Dermis microvascular lymphatic vessel endothelial cell (primary cell): ENCODE results near the gene NTSR1. TPM values are rescaled to one million over a fixed set of nuclear protein-coding genes. Genes with fewer than 3 reads are reported as not detected.

ENCODE experiments used
- DNase-seq, 2 donors: peaks; one replicate each; pipeline versions ENCODE4 v3.0.0 to v3.0.0-alpha.2; 2010; ENCODE audit warnings: low read depth in 2 of 2
- total RNA-seq: library from RNA; depleted of rRNA; stranded (reverse); fragments of >200 nt; gene quantifications from 2 replicates; pipeline ENCODE4 v1.2.1, GENCODE V29; 2014

NTSR1 gene
- total RNA-seq, 1 donor from 2014 or later, result under 0.01 TPM

GRCh38 chr20:62800314-62801259 is 92.0 kb downstream of the NTSR1 start:
- DNase-seq, result no peak

GRCh38 chr20:62801284-62802010 is 92.8 kb downstream of the NTSR1 start:
- no peak for DNase-seq

- DNase-seq, result no peak
Measured at GRCh38 chr20:62802026-62802712, 93.5 kb downstream of the NTSR1 start.

GRCh38 chr20:62804021-62804626 is 95.5 kb downstream of the NTSR1 start:
- no peak for DNase-seq

GRCh38 chr20:62804627-62805154 is 96.1 kb downstream of the NTSR1 start, which contains the start of gene OGFR:
Gene OGFR (plus strand): TSS chr20:62804835. CDS start chr20:62804860, 25 bp downstream.
- peak in 1 of 2 donors; percentile 66 for DNase-seq

GRCh38 chr20:62805155-62805710 is 96.6 kb downstream of the NTSR1 start:
- no peak for DNase-seq

GRCh38 chr20:62805711-62806382 is 97.2 kb downstream of the NTSR1 start:
- DNase-seq, result peak in 1 of 2 donors; percentile 29

GRCh38 chr20:62806383-62807050 is 97.9 kb downstream of the NTSR1 start:
- no peak for DNase-seq

GRCh38 chr20:62807444-62808210 is 99.0 kb downstream of the NTSR1 start:
- DNase-seq, result no peak

- DNase-seq, result peak in 1 of 2 donors; percentile 57
Measured at GRCh38 chr20:62808211-62808865, 99.7 kb downstream of the NTSR1 start.

- no peak for DNase-seq
Measured at GRCh38 chr20:62809530-62810428, 101.1 kb downstream of the NTSR1 start.

- DNase-seq, result no peak
Measured at GRCh38 chr20:62811320-62811719, 102.7 kb downstream of the NTSR1 start.

- DNase-seq, result no peak
Measured at GRCh38 chr20:62811720-62812119, 103.1 kb downstream of the NTSR1 start.
